Measurements from ENCODE around the gene KCTD5.
A peak's percentile ranks its signal among the peaks of the same experiment; 100 is the strongest.

The KCTD5 gene

GRCh38 chr16:2712063-2712441, 29.7 kb downstream of the KCTD5 start:
- Histone ChIP-seq H2AFZ (ENCODE audit: low read depth, low read length) (no peak overlapping the region), H3K9me3 (ENCODE audit: low read length) (no peaks in the 10 kb centered on the region), H3K4me3 (ENCODE audit: low read length) (no peak overlapping the region), H3K4me1 (ENCODE audit: insufficient read depth, low read length) (no peaks in the 10 kb centered on the region), H3K27me3 (ENCODE audit: insufficient read depth, low read length) (no peaks in the 10 kb centered on the region), H3K36me3 (ENCODE audit: insufficient read depth, low read length) (peaks cover 24% of the 10 kb centered on the region)

DNA sequence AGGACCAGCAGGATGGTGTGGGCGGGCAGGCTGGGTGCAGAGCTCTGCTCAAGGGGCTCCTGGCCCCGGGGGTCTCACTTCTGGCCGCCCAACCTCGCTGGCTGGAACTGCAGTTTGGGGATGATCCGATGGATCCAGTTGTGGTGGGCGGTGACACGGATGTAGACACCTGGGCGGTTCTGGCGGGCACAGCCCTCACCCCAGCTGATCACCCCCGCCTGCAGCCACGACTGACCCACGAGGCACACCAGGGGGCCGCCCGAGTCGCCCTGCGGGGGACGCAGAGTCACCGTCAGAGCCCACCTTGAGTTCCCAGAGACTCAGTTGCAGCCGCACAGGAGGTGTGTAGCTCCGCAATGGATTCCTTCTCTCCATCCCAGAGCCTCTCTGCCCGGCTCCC, 30.2 kb downstream of the KCTD5 start:
- Histone ChIP-seq H3K27me3 (ENCODE audit: insufficient read depth, low read length) (no peaks in the 10 kb centered on the region), H3K4me1 (ENCODE audit: insufficient read depth, low read length) (no peaks in the 10 kb centered on the region), H3K36me3 (ENCODE audit: insufficient read depth, low read length) (peaks cover 19% of the 10 kb centered on the region), H3K9me3 (ENCODE audit: low read length) (no peaks in the 10 kb centered on the region), H3K4me3 (ENCODE audit: low read length) (no peak overlapping the region), H2AFZ (ENCODE audit: low read depth, low read length) (no peak overlapping the region)

GRCh38 chr16:2713523-2713922, 31.2 kb downstream of the KCTD5 start:
- no peaks in the 10 kb centered on the region for H3K4me1 ChIP-seq (ENCODE audit: insufficient read depth, low read length)
- H3K36me3 ChIP-seq (ENCODE audit: insufficient read depth, low read length): peaks cover 9% of the 10 kb centered on the region
- no peaks in the 10 kb centered on the region for H3K27me3 ChIP-seq (ENCODE audit: insufficient read depth, low read length)
- no peak overlapping the region for H3K4me3 ChIP-seq (ENCODE audit: low read length)
- H2AFZ ChIP-seq (ENCODE audit: low read depth, low read length): no peak overlapping the region
- no peaks in the 10 kb centered on the region for H3K9me3 ChIP-seq (ENCODE audit: low read length)

DNA sequence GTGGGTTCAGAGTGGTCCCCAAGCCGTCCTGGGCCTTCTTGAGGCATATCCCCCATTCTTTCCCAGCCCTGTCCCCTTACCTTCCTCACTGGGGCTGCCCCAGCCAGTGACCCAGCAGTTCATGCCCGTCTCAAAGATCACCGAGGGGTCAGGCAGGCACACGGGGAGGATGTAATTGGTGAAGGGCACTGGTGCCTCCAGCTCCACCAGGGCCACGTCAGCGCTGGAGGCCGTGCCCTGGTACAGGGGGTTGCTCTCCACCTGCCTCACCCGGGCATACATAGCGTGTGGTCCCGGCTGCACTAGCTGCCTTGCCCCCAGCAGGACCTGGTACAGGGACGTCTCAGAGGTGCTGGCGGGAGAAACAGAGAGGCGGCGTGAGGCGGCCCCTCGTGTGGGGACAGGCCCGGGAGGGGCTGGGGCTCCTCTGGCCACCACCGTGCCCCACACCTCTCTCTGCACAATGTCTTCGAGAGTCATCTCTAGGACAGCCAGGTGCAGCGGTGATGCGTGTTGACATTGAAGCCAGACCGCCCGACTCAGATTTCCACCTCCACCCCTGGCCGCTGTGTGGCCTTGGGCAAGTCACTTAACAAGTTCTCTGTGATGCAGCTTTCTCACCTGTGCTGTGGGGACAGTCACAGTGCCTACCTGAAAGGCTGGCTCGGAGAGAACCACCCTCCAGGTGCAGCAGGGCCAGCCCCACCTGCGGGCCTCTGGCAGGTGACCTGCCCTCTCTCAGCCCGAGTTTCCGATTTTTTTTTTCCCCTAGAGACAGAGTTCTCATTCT, 31.9 kb downstream of the KCTD5 start:
- Histone ChIP-seq H3K36me3 (ENCODE audit: insufficient read depth, low read length) (peaks cover 6% of the 10 kb centered on the region), H2AFZ (ENCODE audit: low read depth, low read length) (no peak overlapping the region), H3K4me3 (ENCODE audit: low read length) (no peak overlapping the region), H3K9me3 (ENCODE audit: low read length) (no peaks in the 10 kb centered on the region), H3K4me1 (ENCODE audit: insufficient read depth, low read length) (no peaks in the 10 kb centered on the region), H3K27me3 (ENCODE audit: insufficient read depth, low read length) (no peaks in the 10 kb centered on the region)

DNA sequence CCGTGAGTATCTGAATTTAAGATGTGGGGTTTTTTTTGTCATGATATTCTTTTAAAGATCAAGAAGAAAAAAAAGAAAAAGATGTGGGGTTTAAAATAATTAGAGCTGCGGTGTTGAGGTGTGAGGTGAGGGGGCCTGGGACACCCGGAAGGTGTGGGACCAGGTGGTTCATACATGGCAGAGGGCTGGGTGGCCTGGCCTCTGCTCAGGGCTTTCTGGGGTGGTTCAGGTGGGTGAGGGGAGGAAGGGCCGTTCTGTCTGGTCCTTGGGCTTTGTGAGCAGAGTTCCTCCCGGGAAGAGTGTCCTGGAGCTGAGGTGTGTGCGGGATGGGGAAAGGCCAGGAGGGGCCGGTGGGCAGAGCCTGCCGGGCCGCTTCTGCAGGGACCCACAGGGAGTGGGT, 32.7 kb downstream of the KCTD5 start:
- Histone ChIP-seq H3K27me3 (ENCODE audit: insufficient read depth, low read length) (no peaks in the 10 kb centered on the region), H3K9me3 (ENCODE audit: low read length) (no peaks in the 10 kb centered on the region), H3K36me3 (ENCODE audit: insufficient read depth, low read length) (peaks cover 3% of the 10 kb centered on the region), H3K4me3 (ENCODE audit: low read length) (no peak overlapping the region), H2AFZ (ENCODE audit: low read depth, low read length) (no peak overlapping the region), H3K4me1 (ENCODE audit: insufficient read depth, low read length) (peaks cover 3% of the 10 kb centered on the region)

- Histone ChIP-seq H2AFZ (ENCODE audit: low read depth, low read length) (no peak overlapping the region), H3K4me3 (ENCODE audit: low read length) (no peak overlapping the region), H3K27me3 (ENCODE audit: insufficient read depth, low read length) (no peaks in the 10 kb centered on the region), H3K9me3 (ENCODE audit: low read length) (no peaks in the 10 kb centered on the region), H3K4me1 (ENCODE audit: insufficient read depth, low read length) (peaks cover 3% of the 10 kb centered on the region), H3K36me3 (ENCODE audit: insufficient read depth, low read length) (peaks cover 3% of the 10 kb centered on the region)
These were observed 33.2 kb downstream of the KCTD5 start for GRCh38 chr16:2715519-2715918.

DNA sequence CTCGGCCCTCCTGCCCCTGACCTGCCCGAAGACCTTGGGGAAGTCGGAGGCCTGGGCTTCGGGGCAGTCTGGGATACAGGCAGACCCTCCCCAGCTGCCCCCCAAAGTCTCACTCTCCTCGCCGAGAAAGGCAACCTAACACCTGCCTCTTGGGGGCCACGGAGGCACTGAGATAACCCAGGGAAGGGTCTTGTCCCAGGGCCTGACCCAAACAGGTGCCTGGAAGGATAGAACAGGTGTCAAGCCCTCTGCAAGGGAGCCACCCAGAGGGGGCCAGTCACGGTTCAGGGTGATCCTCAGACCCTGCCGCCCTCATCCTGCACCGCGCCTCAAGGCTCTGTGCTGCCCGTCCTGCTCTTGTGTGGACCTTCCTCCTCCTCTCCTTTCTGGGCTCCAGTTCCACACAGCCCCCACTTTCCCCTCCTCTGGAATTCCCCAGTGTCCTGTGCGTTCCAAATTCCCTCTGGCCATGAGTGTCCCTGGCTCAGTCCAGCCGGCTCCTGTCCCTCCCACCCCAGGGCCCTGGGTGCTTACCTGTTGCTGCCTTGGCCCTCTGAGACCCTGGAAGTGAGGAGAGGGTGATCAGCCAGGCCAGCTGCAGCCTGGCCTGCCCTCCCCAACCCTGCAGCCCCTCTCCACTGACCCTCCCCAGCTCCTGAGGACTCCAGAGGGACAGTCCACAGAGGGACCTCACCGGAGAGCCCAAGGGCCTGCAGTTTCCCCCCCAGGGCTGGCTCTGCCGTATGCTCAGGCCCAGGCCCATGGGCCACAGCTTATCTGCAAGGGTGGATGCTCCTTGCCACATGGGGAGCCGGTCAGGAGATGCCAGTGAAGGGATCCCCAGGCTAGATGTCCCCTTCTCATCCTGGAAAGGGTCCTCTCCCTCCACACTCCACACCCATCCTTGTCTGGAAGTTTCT, 33.9 kb downstream of the KCTD5 start:
- Histone ChIP-seq H3K4me1 (ENCODE audit: insufficient read depth, low read length) (peaks cover 3% of the 10 kb centered on the region), H2AFZ (ENCODE audit: low read depth, low read length) (no peak overlapping the region), H3K27me3 (ENCODE audit: insufficient read depth, low read length) (no peaks in the 10 kb centered on the region), H3K9me3 (ENCODE audit: low read length) (no peaks in the 10 kb centered on the region), H3K4me3 (ENCODE audit: low read length) (no peak overlapping the region), H3K36me3 (ENCODE audit: insufficient read depth, low read length) (peaks cover 3% of the 10 kb centered on the region)

DNA sequence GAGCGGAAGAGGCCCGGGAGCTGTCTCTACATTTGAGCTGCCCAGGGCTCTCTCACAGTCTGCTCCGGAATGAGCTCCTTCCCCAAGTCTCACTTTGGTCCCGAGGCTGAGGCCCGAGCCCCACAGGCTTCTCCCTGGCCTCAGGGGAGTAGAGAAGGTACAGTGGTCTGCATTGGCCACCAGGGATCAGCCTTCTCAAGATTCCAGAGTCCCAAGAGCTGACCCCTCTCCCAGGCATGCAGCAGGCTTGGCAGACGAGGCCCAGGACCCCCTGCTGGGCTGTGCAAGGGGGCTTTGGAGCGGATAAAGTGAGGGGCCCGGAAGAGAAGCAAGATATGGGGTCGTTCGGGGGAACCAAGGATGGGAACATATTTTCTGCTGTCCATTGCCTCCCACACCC, 34.6 kb downstream of the KCTD5 start:
- no peak overlapping the region for H2AFZ ChIP-seq (ENCODE audit: low read depth, low read length)
- no peak overlapping the region for H3K4me3 ChIP-seq (ENCODE audit: low read length)
- H3K9me3 ChIP-seq (ENCODE audit: low read length): no peaks in the 10 kb centered on the region
- no peaks in the 10 kb centered on the region for H3K27me3 ChIP-seq (ENCODE audit: insufficient read depth, low read length)
- peaks cover 3% of the 10 kb centered on the region for H3K36me3 ChIP-seq (ENCODE audit: insufficient read depth, low read length)
- peaks cover 3% of the 10 kb centered on the region for H3K4me1 ChIP-seq (ENCODE audit: insufficient read depth, low read length)

DNA sequence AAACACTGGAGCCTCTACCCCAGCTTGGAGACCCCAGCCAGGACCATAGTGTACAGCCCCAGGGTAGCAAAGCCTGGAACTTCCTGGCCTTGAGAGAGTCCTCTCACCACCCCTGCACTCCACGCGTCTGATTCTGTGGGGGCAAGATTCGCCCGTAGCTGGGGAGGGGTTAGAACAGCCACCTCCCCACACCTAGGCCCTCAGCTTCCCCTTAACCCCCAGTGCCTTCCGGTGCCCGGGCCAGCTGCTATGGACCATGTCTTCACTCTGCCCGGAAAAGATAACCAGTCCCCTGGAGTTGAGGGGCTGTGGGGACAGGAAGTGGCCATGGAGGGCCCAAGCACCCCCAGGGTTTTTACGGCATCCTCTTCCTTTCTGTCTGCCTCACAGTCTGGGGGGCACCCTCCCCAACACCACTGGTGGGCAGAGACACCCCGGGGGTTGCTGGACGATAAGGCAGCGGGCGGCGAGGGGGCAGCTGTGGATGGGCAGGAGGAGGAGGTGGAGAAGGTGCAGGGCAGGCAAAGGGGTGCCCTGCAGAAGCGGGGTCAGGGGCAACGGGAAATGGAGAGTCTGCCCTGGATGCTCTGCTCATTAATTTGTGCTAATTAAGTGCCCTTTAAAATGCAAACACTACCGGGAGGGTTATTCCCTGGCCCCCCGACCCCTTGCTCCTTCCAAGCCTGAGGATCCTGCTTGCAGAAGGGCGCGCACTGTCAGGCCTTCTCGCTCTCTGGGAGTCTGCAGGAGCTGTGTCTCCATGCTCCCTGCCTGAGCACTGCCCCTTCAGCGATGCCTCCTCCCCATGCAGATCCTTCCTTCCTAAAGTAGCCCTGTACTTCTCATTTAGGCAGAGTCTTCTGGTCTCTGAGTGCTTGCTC, 35.3 kb downstream of the KCTD5 start:
- peaks cover 3% of the 10 kb centered on the region for H3K36me3 ChIP-seq (ENCODE audit: insufficient read depth, low read length)
- H3K27me3 ChIP-seq (ENCODE audit: insufficient read depth, low read length): no peaks in the 10 kb centered on the region
- peaks cover 3% of the 10 kb centered on the region for H3K4me1 ChIP-seq (ENCODE audit: insufficient read depth, low read length)
- H3K9me3 ChIP-seq (ENCODE audit: low read length): no peaks in the 10 kb centered on the region
- H3K4me3 ChIP-seq (ENCODE audit: low read length): no peak overlapping the region
- no peak overlapping the region for H2AFZ ChIP-seq (ENCODE audit: low read depth, low read length)

DNA sequence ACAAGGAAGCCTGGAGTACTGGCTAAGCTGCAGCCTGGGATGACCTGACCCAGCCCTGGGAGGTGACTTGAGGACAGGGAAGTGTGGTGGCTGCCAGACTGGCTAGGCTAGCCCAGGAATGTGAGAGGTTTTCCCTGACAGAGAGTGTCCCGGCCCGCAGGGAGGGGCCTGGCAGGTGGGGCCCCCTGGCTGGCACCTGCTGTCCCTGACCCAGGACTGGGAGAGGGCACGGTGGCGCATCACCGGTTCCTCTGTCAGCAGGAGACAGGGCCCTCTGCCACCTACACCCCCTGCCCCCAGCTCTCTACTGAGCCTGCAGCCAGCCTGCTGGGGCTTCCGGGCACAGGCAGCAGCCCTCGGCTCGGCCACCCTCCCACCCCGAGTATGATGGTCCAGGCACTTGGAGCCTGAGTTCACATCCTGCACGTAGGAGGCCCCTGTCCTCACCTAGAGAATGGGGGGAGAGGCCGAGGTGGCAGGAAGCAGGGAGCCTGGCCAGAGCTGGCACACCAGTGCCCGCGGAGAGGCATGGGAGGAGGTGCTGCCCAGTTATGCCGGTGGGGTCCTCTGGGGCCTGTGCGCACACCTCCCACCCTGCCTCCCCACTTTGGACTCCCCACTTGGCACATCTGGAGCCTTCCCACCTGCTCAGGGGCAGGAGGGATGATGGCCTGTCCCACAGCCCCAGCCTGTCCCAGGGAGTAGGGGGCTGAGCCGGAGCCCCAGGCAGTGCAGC, 37.2 kb downstream of the KCTD5 start:
- no peaks in the 10 kb centered on the region for H3K9me3 ChIP-seq (ENCODE audit: low read length)
- no peaks in the 10 kb centered on the region for H3K36me3 ChIP-seq (ENCODE audit: insufficient read depth, low read length)
- no peak overlapping the region for H3K4me3 ChIP-seq (ENCODE audit: low read length)
- H3K27me3 ChIP-seq (ENCODE audit: insufficient read depth, low read length): no peaks in the 10 kb centered on the region
- peaks cover 3% of the 10 kb centered on the region for H3K4me1 ChIP-seq (ENCODE audit: insufficient read depth, low read length)
- H2AFZ ChIP-seq (ENCODE audit: low read depth, low read length): no peak overlapping the region

DNA sequence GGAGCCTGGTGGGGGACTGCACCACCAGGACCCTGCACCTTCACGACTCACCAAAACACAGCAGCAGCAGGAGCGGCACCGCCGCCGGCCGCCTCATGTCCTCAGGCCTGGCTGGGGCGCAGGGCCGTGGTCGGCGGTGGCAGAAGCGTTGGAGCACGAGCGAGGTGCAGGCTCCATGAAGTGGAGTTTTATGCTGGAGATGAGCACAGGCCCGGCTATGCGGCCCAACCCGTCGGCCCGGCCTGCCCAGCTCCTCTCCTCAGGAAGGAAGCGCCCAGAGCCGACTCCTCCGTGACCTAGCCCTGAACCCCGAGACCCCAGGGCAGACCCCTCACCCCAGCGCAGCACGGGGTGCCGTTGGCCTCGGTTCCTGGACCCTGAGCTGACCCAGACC, 37.7 kb downstream of the KCTD5 start, which contains the start of gene PRSS27:
Gene PRSS27, minus strand, starts transcription at position 161 of the 394 bp plus-strand sequence. Its CDS starts 64 bp downstream, at position 97.
- H3K4me3 ChIP-seq (ENCODE audit: low read length): peak within 1 kb of the TSS; percentile 56
- H3K4me1 ChIP-seq (ENCODE audit: insufficient read depth, low read length): peaks cover 3% of the 10 kb centered on the region
- H3K9me3 ChIP-seq (ENCODE audit: low read length): no peaks in the 10 kb centered on the region
- no peaks in the 10 kb centered on the region for H3K36me3 ChIP-seq (ENCODE audit: insufficient read depth, low read length)
- no peaks in the 10 kb centered on the region for H3K27me3 ChIP-seq (ENCODE audit: insufficient read depth, low read length)
- peak within 1 kb of the TSS; percentile 80 for H2AFZ ChIP-seq (ENCODE audit: low read depth, low read length)
